Neural progenitor cell (in vitro differentiated cells): ENCODE results near the gene POLN.

Source experiments
- EZH2phosphoT487 ChIP-seq: fragments of 200-600 bp; sonication (generic); IDR thresholded peaks from 2 replicates; pipeline ENCODE4 v1.6.1; 2017; ENCODE audit warnings: antibody characterized with exemption
- TF ChIP-seq, protein P1 (sequence below): fragments of 200-600 bp; sonication (generic); IDR thresholded peaks from 2 replicates; pipeline ENCODE4 v1.5.1; 2017; ENCODE audit warnings: antibody characterized with exemption, mild to moderate bottlenecking

- TF ChIP-seq, protein P1, sequence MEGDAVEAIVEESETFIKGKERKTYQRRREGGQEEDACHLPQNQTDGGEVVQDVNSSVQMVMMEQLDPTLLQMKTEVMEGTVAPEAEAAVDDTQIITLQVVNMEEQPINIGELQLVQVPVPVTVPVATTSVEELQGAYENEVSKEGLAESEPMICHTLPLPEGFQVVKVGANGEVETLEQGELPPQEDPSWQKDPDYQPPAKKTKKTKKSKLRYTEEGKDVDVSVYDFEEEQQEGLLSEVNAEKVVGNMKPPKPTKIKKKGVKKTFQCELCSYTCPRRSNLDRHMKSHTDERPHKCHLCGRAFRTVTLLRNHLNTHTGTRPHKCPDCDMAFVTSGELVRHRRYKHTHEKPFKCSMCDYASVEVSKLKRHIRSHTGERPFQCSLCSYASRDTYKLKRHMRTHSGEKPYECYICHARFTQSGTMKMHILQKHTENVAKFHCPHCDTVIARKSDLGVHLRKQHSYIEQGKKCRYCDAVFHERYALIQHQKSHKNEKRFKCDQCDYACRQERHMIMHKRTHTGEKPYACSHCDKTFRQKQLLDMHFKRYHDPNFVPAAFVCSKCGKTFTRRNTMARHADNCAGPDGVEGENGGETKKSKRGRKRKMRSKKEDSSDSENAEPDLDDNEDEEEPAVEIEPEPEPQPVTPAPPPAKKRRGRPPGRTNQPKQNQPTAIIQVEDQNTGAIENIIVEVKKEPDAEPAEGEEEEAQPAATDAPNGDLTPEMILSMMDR, result no peak
- TF ChIP-seq EZH2phosphoT487, result no peak
Observed at GRCh38 chr4:2290974-2291704, 49.2 kb upstream of the POLN start.
